ENCODE data around the gene EIF6. TPM values are rescaled to one million over a fixed set of nuclear protein-coding genes. Genes with fewer than 3 reads are reported as not detected.

EIF6 gene
- total RNA-seq, 2 experiments from 2014 or later: 106 to 113 TPM

GRCh38 chr20:35314816-35315631, 30.5 kb upstream of the EIF6 start:
- H2AFZ ChIP-seq (ENCODE audit: low read length): no peak overlapping the region
- peaks cover 15% of the 10 kb centered on the region; the same call in 1 of the 2 replicates for H3K36me3 ChIP-seq (ENCODE audit: insufficient read depth, low read length)
- no peak overlapping the region for H3K4me3 ChIP-seq (ENCODE audit: low read depth, low read length, poor library complexity, severe bottlenecking)
- no peak for DNase-seq (ENCODE audit: low spot score)
- no peak overlapping the region for H3K4me2 ChIP-seq (ENCODE audit: low read length)
- no peaks in the 10 kb centered on the region for H3K79me2 ChIP-seq (ENCODE audit: insufficient read depth, low read depth, low read length)
- BruUV-seq (replicated peaks): no TSS peak
- H3K9me3 ChIP-seq (ENCODE audit: low read length): no peaks in the 10 kb centered on the region
- CTCF ChIA-PET (ENCODE audit: unreplicated experiment): no interaction called here
- H3K4me1 ChIP-seq (ENCODE audit: insufficient read depth, low read length, poor library complexity, severe bottlenecking): no peaks in the 10 kb centered on the region
- no peaks in the 10 kb centered on the region for H3K9me2 ChIP-seq (ENCODE audit: insufficient read depth, low read length)
- no peak overlapping the region for H3K27ac ChIP-seq (ENCODE audit: low read depth, low read length, poor library complexity, severe bottlenecking)
- intact Hi-C loops (cut with micrococcal nuclease; ENCODE audit: unreplicated experiment): no loop called here
- no peaks in the 10 kb centered on the region for H4K20me1 ChIP-seq (ENCODE audit: insufficient read depth, low read length)
- POLR2A ChIA-PET: no interaction called here
- TF ChIP-seq EZH2phosphoT487 (IDR thresholded peaks at IDR 0.05; ENCODE audit: borderline replicate concordance, low read depth, low read length) (no peak), CTCF (conservative IDR thresholded peaks at IDR 0.05; ENCODE audit: low read length) (no peak)

GRCh38 chr20:35312318-35312717, 27.7 kb upstream of the EIF6 start:
- Histone ChIP-seq H3K36me3 (ENCODE audit: insufficient read depth, low read length) (peaks cover 15% of the 10 kb centered on the region; the same call in 1 of the 2 replicates), H3K4me2 (ENCODE audit: low read length) (no peak overlapping the region), H3K4me3 (ENCODE audit: low read depth, low read length, poor library complexity, severe bottlenecking) (no peak overlapping the region), H3K4me1 (ENCODE audit: insufficient read depth, low read length, poor library complexity, severe bottlenecking) (no peaks in the 10 kb centered on the region), H3K27ac (ENCODE audit: low read depth, low read length, poor library complexity, severe bottlenecking) (no peak overlapping the region), H2AFZ (ENCODE audit: low read length) (no peak overlapping the region), H3K9me2 (ENCODE audit: insufficient read depth, low read length) (no peaks in the 10 kb centered on the region), H3K9me3 (ENCODE audit: low read length) (no peaks in the 10 kb centered on the region), H3K79me2 (ENCODE audit: insufficient read depth, low read depth, low read length) (no peaks in the 10 kb centered on the region), H4K20me1 (ENCODE audit: insufficient read depth, low read length) (no peaks in the 10 kb centered on the region)
- no peak for DNase-seq (ENCODE audit: low spot score)
- BruUV-seq (replicated peaks): no TSS peak
- intact Hi-C loops (cut with micrococcal nuclease; ENCODE audit: unreplicated experiment): no loop called here
- TF ChIP-seq EZH2phosphoT487 (IDR thresholded peaks at IDR 0.05; ENCODE audit: borderline replicate concordance, low read depth, low read length) (no peak), CTCF (conservative IDR thresholded peaks at IDR 0.05; ENCODE audit: low read length) (no peak)
- POLR2A ChIA-PET: interaction anchor here (0.5 kb wide), 1 partner anchor 18 kb away, joined by 5 read pairs; no protein-coding TSS in a partner anchor
- CTCF ChIA-PET (ENCODE audit: unreplicated experiment): no interaction called here

DNA sequence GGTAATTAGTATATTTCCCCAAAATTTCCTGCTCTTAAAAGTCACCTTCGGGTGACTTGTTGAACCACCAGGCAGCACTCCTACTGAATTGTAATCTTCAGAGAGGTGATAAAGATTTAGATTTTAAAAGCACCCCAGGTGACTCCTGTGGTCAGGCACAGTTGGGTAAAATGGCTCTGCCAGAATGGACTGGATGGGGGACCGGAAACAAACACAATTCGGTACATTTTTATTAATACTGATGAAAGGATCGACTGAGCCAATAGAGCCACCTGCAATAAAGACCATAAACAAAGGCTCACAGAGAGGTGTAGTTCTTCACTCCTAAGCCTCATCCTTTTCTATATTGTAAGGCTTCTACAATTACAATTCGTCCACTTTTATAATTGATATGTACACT, 27.2 kb upstream of the EIF6 start:
- TF ChIP-seq EZH2phosphoT487 (IDR thresholded peaks at IDR 0.05; ENCODE audit: borderline replicate concordance, low read depth, low read length) (no peak), CTCF (conservative IDR thresholded peaks at IDR 0.05; ENCODE audit: low read length) (no peak)
- no peaks in the 10 kb centered on the region for H3K4me1 ChIP-seq (ENCODE audit: insufficient read depth, low read length, poor library complexity, severe bottlenecking)
- CTCF ChIA-PET (ENCODE audit: unreplicated experiment): no interaction called here
- H3K9me2 ChIP-seq (ENCODE audit: insufficient read depth, low read length): no peaks in the 10 kb centered on the region
- H3K36me3 ChIP-seq (ENCODE audit: insufficient read depth, low read length): peaks cover 15% of the 10 kb centered on the region; the same call in 1 of the 2 replicates
- no peaks in the 10 kb centered on the region for H3K79me2 ChIP-seq (ENCODE audit: insufficient read depth, low read depth, low read length)
- H3K9me3 ChIP-seq (ENCODE audit: low read length): no peaks in the 10 kb centered on the region
- POLR2A ChIA-PET: interaction anchor here (0.6 kb wide), 1 partner anchor 297 kb away, joined by 3 read pairs; no protein-coding TSS in a partner anchor
- H3K4me2 ChIP-seq (ENCODE audit: low read length): no peak overlapping the region
- no peak overlapping the region for H3K4me3 ChIP-seq (ENCODE audit: low read depth, low read length, poor library complexity, severe bottlenecking)
- DNase-seq (ENCODE audit: low spot score): no peak
- H2AFZ ChIP-seq (ENCODE audit: low read length): no peak overlapping the region
- H4K20me1 ChIP-seq (ENCODE audit: insufficient read depth, low read length): no peaks in the 10 kb centered on the region
- intact Hi-C loops (cut with micrococcal nuclease; ENCODE audit: unreplicated experiment): no loop called here
- no TSS peak for BruUV-seq (replicated peaks)
- no peak overlapping the region for H3K27ac ChIP-seq (ENCODE audit: low read depth, low read length, poor library complexity, severe bottlenecking)
